Ishikawa (cell line): ENCODE data around the gene CHST12.

Experiments used
- CEBPB ChIP-seq: IDR thresholded peaks from 2 replicates; pipeline ENCODE4 v1.6.1; 2012
- CREB1 ChIP-seq: IDR thresholded peaks from 2 replicates; pipeline ENCODE4 v1.6.1; 2012; ENCODE audit warnings: low read depth
- EGR1 ChIP-seq: IDR thresholded peaks from 2 replicates; pipeline ENCODE4 v1.6.1; 2012
- EP300 ChIP-seq: IDR thresholded peaks from 2 replicates; pipeline ENCODE4 v1.6.1; 2012; ENCODE audit warnings: borderline replicate concordance
- FOXM1 ChIP-seq: IDR thresholded peaks from 2 replicates; pipeline ENCODE4 v1.6.1; 2012; ENCODE audit warnings: low read depth, borderline replicate concordance
- NFIC ChIP-seq: IDR thresholded peaks from 2 replicates; pipeline ENCODE4 v1.6.1; 2012
- RAD21 ChIP-seq: IDR thresholded peaks from 2 replicates; pipeline ENCODE4 v1.6.1; 2012; ENCODE audit warnings: low read depth
- TAF1 ChIP-seq: IDR thresholded peaks from 2 replicates; pipeline ENCODE4 v1.6.1; 2012; ENCODE audit warnings: low read depth, mild to moderate bottlenecking
- TCF12 ChIP-seq: IDR thresholded peaks from 2 replicates; pipeline ENCODE4 v1.6.1; 2012; ENCODE audit warnings: low read depth
- TEAD4 ChIP-seq: IDR thresholded peaks from 2 replicates; pipeline ENCODE4 v1.6.1; 2012
- YY1 ChIP-seq: IDR thresholded peaks from 2 replicates; pipeline ENCODE4 v1.6.1; 2012; ENCODE audit warnings: low read depth
- ZBTB7A ChIP-seq: IDR thresholded peaks from 2 replicates; pipeline ENCODE4 v1.6.1; 2012; ENCODE audit warnings: low read depth
- TF ChIP-seq, protein P1 (sequence below): IDR thresholded peaks from 2 replicates; pipeline ENCODE4 v1.6.1; 2012; ENCODE audit warnings: low read depth, mild to moderate bottlenecking
- TF ChIP-seq, protein P2 (sequence below): IDR thresholded peaks from 2 replicates; pipeline ENCODE4 v1.6.1; 2012
- TF ChIP-seq, protein P3 (sequence below): IDR thresholded peaks from 2 replicates; pipeline ENCODE4 v1.6.1; 2012

The CHST12 gene

DNA sequence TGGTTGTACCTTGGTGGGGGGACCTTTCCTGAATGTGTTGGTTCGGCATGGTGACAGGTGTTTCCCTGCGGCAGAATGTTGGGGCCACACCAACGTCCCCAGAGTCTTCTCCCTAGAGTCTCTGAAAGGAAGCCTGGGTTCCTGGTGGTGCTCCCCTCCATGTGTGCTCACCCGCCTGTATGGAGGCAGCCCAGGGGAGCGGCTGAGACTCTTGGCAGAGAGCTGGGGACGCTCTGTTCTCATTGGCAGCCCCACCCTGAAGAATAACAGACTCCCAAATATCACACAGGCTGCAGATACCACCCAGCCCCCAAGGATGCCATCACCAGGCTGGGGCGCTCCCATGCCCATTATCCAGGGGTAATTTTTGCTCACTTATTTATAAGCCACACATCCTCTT is 34.8 kb downstream of the CHST12 start:
- TF ChIP-seq TCF12 (no peak), CEBPB (no peak), TEAD4 (no peak), YY1 (no peak), NFIC (no peak), CREB1 (no peak), EGR1 (no peak)
- TF ChIP-seq, protein P1, sequence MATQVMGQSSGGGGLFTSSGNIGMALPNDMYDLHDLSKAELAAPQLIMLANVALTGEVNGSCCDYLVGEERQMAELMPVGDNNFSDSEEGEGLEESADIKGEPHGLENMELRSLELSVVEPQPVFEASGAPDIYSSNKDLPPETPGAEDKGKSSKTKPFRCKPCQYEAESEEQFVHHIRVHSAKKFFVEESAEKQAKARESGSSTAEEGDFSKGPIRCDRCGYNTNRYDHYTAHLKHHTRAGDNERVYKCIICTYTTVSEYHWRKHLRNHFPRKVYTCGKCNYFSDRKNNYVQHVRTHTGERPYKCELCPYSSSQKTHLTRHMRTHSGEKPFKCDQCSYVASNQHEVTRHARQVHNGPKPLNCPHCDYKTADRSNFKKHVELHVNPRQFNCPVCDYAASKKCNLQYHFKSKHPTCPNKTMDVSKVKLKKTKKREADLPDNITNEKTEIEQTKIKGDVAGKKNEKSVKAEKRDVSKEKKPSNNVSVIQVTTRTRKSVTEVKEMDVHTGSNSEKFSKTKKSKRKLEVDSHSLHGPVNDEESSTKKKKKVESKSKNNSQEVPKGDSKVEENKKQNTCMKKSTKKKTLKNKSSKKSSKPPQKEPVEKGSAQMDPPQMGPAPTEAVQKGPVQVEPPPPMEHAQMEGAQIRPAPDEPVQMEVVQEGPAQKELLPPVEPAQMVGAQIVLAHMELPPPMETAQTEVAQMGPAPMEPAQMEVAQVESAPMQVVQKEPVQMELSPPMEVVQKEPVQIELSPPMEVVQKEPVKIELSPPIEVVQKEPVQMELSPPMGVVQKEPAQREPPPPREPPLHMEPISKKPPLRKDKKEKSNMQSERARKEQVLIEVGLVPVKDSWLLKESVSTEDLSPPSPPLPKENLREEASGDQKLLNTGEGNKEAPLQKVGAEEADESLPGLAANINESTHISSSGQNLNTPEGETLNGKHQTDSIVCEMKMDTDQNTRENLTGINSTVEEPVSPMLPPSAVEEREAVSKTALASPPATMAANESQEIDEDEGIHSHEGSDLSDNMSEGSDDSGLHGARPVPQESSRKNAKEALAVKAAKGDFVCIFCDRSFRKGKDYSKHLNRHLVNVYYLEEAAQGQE, result no peak
- TF ChIP-seq, protein P2, sequence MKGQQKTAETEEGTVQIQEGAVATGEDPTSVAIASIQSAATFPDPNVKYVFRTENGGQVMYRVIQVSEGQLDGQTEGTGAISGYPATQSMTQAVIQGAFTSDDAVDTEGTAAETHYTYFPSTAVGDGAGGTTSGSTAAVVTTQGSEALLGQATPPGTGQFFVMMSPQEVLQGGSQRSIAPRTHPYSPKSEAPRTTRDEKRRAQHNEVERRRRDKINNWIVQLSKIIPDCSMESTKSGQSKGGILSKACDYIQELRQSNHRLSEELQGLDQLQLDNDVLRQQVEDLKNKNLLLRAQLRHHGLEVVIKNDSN, result no peak
- TF ChIP-seq, protein P3, sequence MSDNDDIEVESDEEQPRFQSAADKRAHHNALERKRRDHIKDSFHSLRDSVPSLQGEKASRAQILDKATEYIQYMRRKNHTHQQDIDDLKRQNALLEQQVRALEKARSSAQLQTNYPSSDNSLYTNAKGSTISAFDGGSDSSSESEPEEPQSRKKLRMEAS, result no peak

DNA sequence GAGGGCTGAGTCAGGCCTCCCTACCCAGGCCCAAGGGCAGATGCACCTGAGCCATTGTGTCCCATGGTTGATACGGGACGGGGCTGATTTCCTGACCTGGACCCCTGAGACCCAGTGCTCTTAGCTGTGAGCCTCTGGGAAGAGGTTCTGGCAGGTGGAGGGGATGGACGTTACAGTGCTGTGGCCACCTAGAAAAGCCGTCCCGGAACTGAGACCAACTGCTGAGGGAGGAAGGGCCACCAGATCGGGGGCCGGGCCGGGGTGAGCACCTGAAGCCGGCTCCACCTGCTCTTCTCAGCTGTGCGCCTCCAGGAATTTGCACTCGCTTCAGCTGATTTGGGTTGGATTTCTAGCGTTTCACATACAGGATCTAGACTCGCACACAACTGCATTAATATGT is 35.4 kb downstream of the CHST12 start:
- TF ChIP-seq TEAD4 (no peak), TAF1 (no peak), ZBTB7A (no peak), CEBPB (no peak), YY1 (no peak)
- TF ChIP-seq, protein P2, result no peak
- TF ChIP-seq, protein P1, result no peak

DNA sequence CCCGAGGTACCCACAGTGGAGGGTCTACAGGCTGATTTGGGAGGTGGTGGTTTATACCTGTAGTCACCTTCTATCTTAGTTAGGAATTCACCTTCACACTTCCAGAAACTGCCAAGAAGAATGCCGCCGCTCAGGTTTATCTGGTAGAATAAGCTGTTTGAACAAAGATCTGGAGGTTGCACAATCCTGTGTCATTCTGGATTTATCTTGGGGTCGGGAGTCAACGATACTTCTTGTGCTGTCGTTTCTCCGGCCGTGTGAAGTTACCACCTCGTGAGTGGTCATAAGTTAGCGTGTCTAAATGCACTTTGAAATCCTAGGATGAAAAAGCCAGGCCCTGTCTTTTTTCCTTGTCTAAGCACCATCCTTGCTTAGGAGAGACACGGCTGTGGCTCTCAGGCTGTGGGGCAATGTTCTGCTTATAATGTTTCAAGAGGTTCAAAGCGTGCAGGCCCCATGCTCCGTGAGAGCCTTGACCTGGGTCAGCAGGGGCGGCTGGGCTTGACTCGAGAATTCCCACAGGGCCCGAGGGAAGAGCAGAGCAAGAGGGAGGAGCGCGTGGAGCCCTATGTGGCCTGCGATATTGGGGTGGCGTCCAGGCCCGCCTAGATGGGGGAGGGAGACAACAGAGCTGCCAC is 37.3 kb downstream of the CHST12 start:
- TF ChIP-seq CEBPB (peak; percentile 93), EGR1 (no peak)

DNA sequence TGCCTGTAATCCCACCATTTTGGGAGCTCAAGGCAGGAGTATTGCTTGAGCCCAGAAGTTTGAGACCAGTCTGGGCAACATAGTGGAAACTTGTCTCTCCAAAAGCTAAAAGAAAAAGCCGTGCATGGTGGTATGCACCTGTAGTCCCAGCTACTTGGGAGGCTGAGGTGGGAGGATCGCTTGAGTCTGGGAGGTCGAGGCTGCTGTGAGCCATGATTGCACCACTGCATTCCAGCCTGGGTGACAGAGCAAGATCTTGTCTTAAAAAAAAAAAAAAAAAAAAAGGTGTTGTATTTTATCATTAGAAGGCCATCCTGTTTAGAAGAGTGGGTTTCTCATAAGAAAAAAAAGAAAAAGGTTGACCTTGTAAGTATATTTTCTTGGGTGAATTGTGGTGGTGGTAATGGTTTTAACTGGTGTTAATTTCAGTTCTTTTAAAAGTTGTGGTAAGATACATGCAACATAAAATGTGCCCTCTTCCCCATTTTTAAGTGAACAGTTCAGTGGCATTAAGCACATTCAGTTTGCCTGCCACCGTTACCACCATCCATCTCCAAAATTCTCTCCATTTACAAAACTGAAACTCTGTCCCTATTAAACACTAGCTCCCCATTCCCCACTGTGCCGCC is 38.1 kb downstream of the CHST12 start:
- TF ChIP-seq ZBTB7A, result no peak
- TF ChIP-seq YY1, result no peak
- TF ChIP-seq EP300, result no peak
- TF ChIP-seq TAF1, result no peak
- TF ChIP-seq, protein P2, result no peak
- TF ChIP-seq, protein P1, result no peak
- TF ChIP-seq FOXM1, result no peak
- TF ChIP-seq TEAD4, result no peak
- no peak for TF ChIP-seq RAD21
- no peak for TF ChIP-seq CEBPB
- no peak for TF ChIP-seq CREB1
- no peak for TF ChIP-seq EGR1
- no peak for TF ChIP-seq NFIC
- TF ChIP-seq, protein P3, result no peak
- no peak for TF ChIP-seq TCF12
